Liver (tissue), 9 donors: Measurements from ENCODE around the gene MCCC1. TPM values are rescaled to one million over a fixed set of nuclear protein-coding genes. Genes with fewer than 3 reads are reported as not detected.

Experiments used
- DNase-seq: peaks from one replicate; pipeline ENCODE4 v3.0.0-alpha.2; 2017; ENCODE audit warnings: low spot score
- H3K27ac ChIP-seq, 2 donors: one replicate each; pipeline ENCODE4 v1.7.0; 2013; ENCODE audit warnings: inconsistent platforms in 2 of 2, low read length in 2 of 2, control low read depth in 1 of 2, low read depth in 1 of 2, mild to moderate bottlenecking in 1 of 2
- H3K27me3 ChIP-seq, 4 donors: one replicate each; pipeline versions ENCODE4 v1.6.1 to v1.7.0; 2013; ENCODE audit warnings: low read length in 3 of 4, inconsistent platforms in 1 of 4, mild to moderate bottlenecking in 1 of 4, moderate library complexity in 1 of 4; ENCODE audit not compliant: control insufficient read depth in 4 of 4, insufficient read depth in 4 of 4
- H3K36me3 ChIP-seq, 4 donors: one replicate each; pipeline versions ENCODE4 v1.6.1 to v1.7.0; 2013; ENCODE audit warnings: low read length in 3 of 4, mild to moderate bottlenecking in 3 of 4, low read depth in 1 of 4, moderate library complexity in 1 of 4; ENCODE audit not compliant: control insufficient read depth in 4 of 4, insufficient read depth in 3 of 4
- H3K4me1 ChIP-seq, 4 donors: one replicate each; pipeline versions ENCODE4 v1.6.1 to v1.7.0; 2013; ENCODE audit warnings: low read length in 3 of 4, mild to moderate bottlenecking in 3 of 4, moderate library complexity in 1 of 4; ENCODE audit not compliant: control insufficient read depth in 4 of 4, insufficient read depth in 4 of 4
- H3K4me3 ChIP-seq, 3 donors: one replicate each; pipeline versions ENCODE4 v1.6.1 to v1.7.0; 2013; ENCODE audit warnings: low read length in 3 of 3, control low read depth in 1 of 3, low read depth in 1 of 3, mild to moderate bottlenecking in 1 of 3
- H3K9ac ChIP-seq, 2 donors: one replicate each; pipeline ENCODE4 v1.7.0; 2013; ENCODE audit warnings: low read length in 2 of 2, mild to moderate bottlenecking in 2 of 2, moderate library complexity in 2 of 2, control low read depth in 1 of 2, low read depth in 1 of 2
- H3K9me3 ChIP-seq, 4 donors: one replicate each; pipeline versions ENCODE4 v1.6.1 to v1.7.0; 2013; ENCODE audit warnings: low read length in 3 of 4; ENCODE audit not compliant: control insufficient read depth in 4 of 4
- ATF3 ChIP-seq: IDR thresholded peaks from 2 replicates; pipeline ENCODE4 v1.6.1; 2016; ENCODE audit warnings: antibody characterized with exemption
- CTCF ChIP-seq: fragments of 150-350 bp; IDR thresholded peaks from 2 replicates; pipeline ENCODE4 v1.5.1; 2017; ENCODE audit warnings: improper control_type of control experiment, low read depth, low read length; ENCODE audit not compliant: missing input control
- EGR1 ChIP-seq, 2 donors: IDR thresholded peaks; 2 replicates each; pipeline ENCODE4 v1.6.1; 2016 to 2018; ENCODE audit warnings: antibody characterized with exemption in 2 of 2, low read depth in 2 of 2
- FOXA2 ChIP-seq: IDR thresholded peaks from 2 replicates; pipeline ENCODE4 v1.6.1; 2016; ENCODE audit warnings: antibody characterized with exemption
- GABPA ChIP-seq, 2 donors: IDR thresholded peaks in 1 of 2; conservative IDR thresholded peaks in 1 of 2; 2 replicates each; pipeline ENCODE4 v1.6.1; 2016; ENCODE audit warnings: antibody characterized with exemption in 2 of 2, mild to moderate bottlenecking in 1 of 2, moderate library complexity in 1 of 2
- HNF4A ChIP-seq, 2 donors: conservative IDR thresholded peaks; 2 replicates each; pipeline ENCODE4 v1.6.1; 2016; ENCODE audit warnings: antibody characterized with exemption in 2 of 2, mild to moderate bottlenecking in 2 of 2
- HNF4G ChIP-seq: IDR thresholded peaks from 2 replicates; pipeline ENCODE4 v1.6.1; 2016; ENCODE audit warnings: antibody characterized with exemption
- RXRA ChIP-seq, 2 donors: IDR thresholded peaks; 2 replicates each; pipeline ENCODE4 v1.6.1; 2017 to 2018; ENCODE audit warnings: antibody characterized with exemption in 2 of 2, mild to moderate bottlenecking in 1 of 2
- SP1 ChIP-seq: IDR thresholded peaks from 2 replicates; pipeline ENCODE4 v1.6.1; 2018; ENCODE audit warnings: antibody characterized with exemption, mild to moderate bottlenecking
- YY1 ChIP-seq: IDR thresholded peaks from 2 replicates; pipeline ENCODE4 v1.6.1; 2016; ENCODE audit warnings: antibody characterized with exemption, mild to moderate bottlenecking
- WGBS: extraction: QIAGEN DNeasy Blood & Tissue Kit; methylation state at CpG from one replicate; pipeline ENCODE4 v1.1.7; 2013; 5-methylcytosine and 5-hydroxymethylcytosine counted together
- polyA plus RNA-seq, 2 donors: library from polyadenylated mRNA; stranded (reverse) in 1 of 2; unstranded in 1 of 2; fragments of 200-250 nt in 1 of 2; fragments of >200 nt in 1 of 2; fragmentation: Nextera tagmentation in 1 of 2; extraction: Ambion mirVana in 1 of 2; gene quantifications; one replicate each; pipeline versions ENCODE4 v1.2.1 to v1.2.3, GENCODE V29; 2013 to 2015
- total RNA-seq, 2 donors: library from RNA; depleted of rRNA; stranded (reverse); fragments of >200 nt; gene quantifications; one replicate each; pipeline ENCODE4 v1.2.3, GENCODE V29; 2014
- donor health status: healthy.
- donor health status: healthy.
- donor health status: healthy.
- donor health status: healthy.
- donor health status: healthy.

Gene MCCC1
- total and polyA plus RNA-seq, 4 donors: 23.4 to 40.0 (median 34.5) TPM

GRCh38 chr3:182978387-182978786, 120.9 kb downstream of the MCCC1 start:
- no peaks in the 10 kb centered on the region for H3K27me3 ChIP-seq
- no peak for TF ChIP-seq CTCF

GRCh38 chr3:182973047-182973446, 126.2 kb downstream of the MCCC1 start:
- Histone ChIP-seq H3K27me3 (no peaks in the 10 kb centered on the region), H3K27ac (no peak overlapping the region), H3K36me3 (no peaks in the 10 kb centered on the region), H3K9ac (no peak overlapping the region), H3K9me3 (no peaks in the 10 kb centered on the region), H3K4me1 (peaks cover 15 to 28% (median 26%) of the 10 kb centered on the region in 4 donors), H3K4me3 (no peak overlapping the region)
- TF ChIP-seq SP1 (no peak), ATF3 (no peak), YY1 (no peak), FOXA2 (no peak), CTCF (no peak), GABPA (IDR thresholded peaks at IDR 0.05 in 1 of 2, conservative IDR thresholded peaks at IDR 0.05 in 1 of 2) (no peak)
- no peak for DNase-seq
- WGBS: 95% methylated on average over 5 of the region's 5 CpGs

More at GRCh38 chr3:182978387-182978786, 120.9 kb downstream of the MCCC1 start:
- Histone ChIP-seq H3K9ac (no peak overlapping the region), H3K36me3 (no peaks in the 10 kb centered on the region), H3K4me1 (peaks cover 0 to 28% (median 19%) of the 10 kb centered on the region in 4 donors), H3K4me3 (no peak overlapping the region), H3K9me3 (no peaks in the 10 kb centered on the region), H3K27ac (no peak overlapping the region)
- DNase-seq: no peak
- 75% methylated on average over 5 of the region's 5 CpGs for WGBS

- WGBS: 92% methylated on average over 6 of the region's 6 CpGs
- no peak for DNase-seq
- no peak overlapping the region for H3K27ac ChIP-seq
- H3K9ac ChIP-seq: no peak overlapping the region
- H3K4me3 ChIP-seq: no peak overlapping the region
- H3K4me1 ChIP-seq: peaks cover 17 to 32% (median 28%) of the 10 kb centered on the region in 4 donors
- H3K27me3 ChIP-seq: no peaks in the 10 kb centered on the region
- H3K9me3 ChIP-seq: no peaks in the 10 kb centered on the region
- H3K36me3 ChIP-seq: no peaks in the 10 kb centered on the region
- TF ChIP-seq RXRA (IDR thresholded peaks at IDR 0.05) (no peak), HNF4A (conservative IDR thresholded peaks at IDR 0.05) (no peak), FOXA2 (no peak), HNF4G (no peak), EGR1 (IDR thresholded peaks at IDR 0.05; ENCODE audit: low read depth in 2 of 2) (no peak), ATF3 (no peak)
Measured at GRCh38 chr3:182972387-182972786, 126.9 kb downstream of the MCCC1 start.
